HepG2 (cell line): ENCODE results near the gene GALNT18. TPM values are rescaled to one million over a fixed set of nuclear protein-coding genes. Genes with fewer than 3 reads are reported as not detected.

ENCODE experiments used
- ATAC-seq: fragments of 200-7000 bp; cut with Tn5 transposase; 3 replicates; pipeline ENCODE4 v1.9.1; 2020; ENCODE audit warnings: mild to moderate bottlenecking, moderate library complexity
- BruUV-seq: library from RNA; stranded (reverse); fragments of 400-500 nt; replicated peaks from 2 replicates; lab custom pipeline; 2021; lab: Mats Ljungman, UMichigan
- CTCF ChIA-PET: fragments of 300-600 bp; formaldehyde crosslinking; extraction: SDS; loops from one replicate; lab custom pipeline; 2021; ENCODE audit warnings: low total read pairs, inconsistent platforms, low intra/inter-chr PET ratio; lab: Yijun Ruan, JAX
- POLR2A ChIA-PET: fragments of 350-600 bp; sonication (Branson Sonifier 250); formaldehyde crosslinking; loops from one replicate; lab custom pipeline; 2020; ENCODE audit warnings: antibody characterized with exemption, inconsistent platforms; lab: Yijun Ruan, JAX
- DNase-seq: peaks from one replicate; pipeline ENCODE4 v3.0.0-alpha.2; 2015; ENCODE audit warnings: low spot score
- FAIRE-seq: peaks from 3 replicates; lab custom pipeline; 2011; peaks lifted over from hg19 to GRCh38; lab: Jason Lieb, UNC
- H2AFZ ChIP-seq: one replicate; pipeline ENCODE4 v1.6.1; 2011; ENCODE audit warnings: low read length, inconsistent platforms
- H3K27ac ChIP-seq: fragments of 300-600 bp; 3 replicates; pipeline ENCODE4 v1.8.0; 2011; ENCODE audit warnings: mixed run types, mild to moderate bottlenecking, mixed read lengths, low read length, inconsistent platforms; ENCODE audit not compliant: insufficient read depth; ENCODE audit errors: extremely low read length
- H3K27me3 ChIP-seq, 2 experiments: fragments of 200-600 bp in 1 of 2; 2 replicates in 1 of 2; 3 replicates in 1 of 2; pipeline versions ENCODE4 v1.6.0 to v1.8.0; 2011; ENCODE audit warnings: low read length in 2 of 2, mild to moderate bottlenecking in 2 of 2, moderate library complexity in 2 of 2, inconsistent platforms in 1 of 2; ENCODE audit not compliant: insufficient read depth in 2 of 2, control insufficient read depth in 1 of 2
- H3K36me3 ChIP-seq, 2 experiments: fragments of 200-600 bp in 1 of 2; replicated peaks in 1 of 2; 2 replicates in 1 of 2; 3 replicates in 1 of 2; pipeline versions ENCODE4 v1.5.1 to v1.8.0; 2011; ENCODE audit warnings: low read length in 2 of 2, inconsistent platforms in 1 of 2; ENCODE audit not compliant: insufficient read depth in 2 of 2, control insufficient read depth in 1 of 2
- H3K4me1 ChIP-seq: 2 replicates; pipeline ENCODE4 v1.5.1; 2012; ENCODE audit warnings: low read length, inconsistent platforms; ENCODE audit not compliant: insufficient read depth
- H3K4me2 ChIP-seq: 2 replicates; pipeline ENCODE4 v1.6.0; 2011; ENCODE audit warnings: low read depth, low read length, inconsistent platforms
- H3K4me3 ChIP-seq, 3 experiments: fragments of 200-600 bp in 1 of 3; sonication (generic), shearing (Covaris generic) in 1 of 3; replicated peaks in 1 of 3; 2 replicates each; pipeline ENCODE4 v1.5.1; 2011 to 2016; ENCODE audit warnings: low read length in 3 of 3, inconsistent platforms in 2 of 3, low read depth in 2 of 3, mild to moderate bottlenecking in 2 of 3, control low read depth in 1 of 3, mixed read lengths in 1 of 3; ENCODE audit not compliant: insufficient read depth in 1 of 3
- H3K79me2 ChIP-seq: one replicate; pipeline ENCODE4 v1.6.1; 2011; ENCODE audit warnings: low read length, inconsistent platforms; ENCODE audit not compliant: insufficient read depth
- H3K9ac ChIP-seq: 2 replicates; pipeline ENCODE4 v1.6.0; 2011; ENCODE audit warnings: mild to moderate bottlenecking, low read depth, low read length, inconsistent platforms; ENCODE audit not compliant: insufficient read depth
- H3K9me3 ChIP-seq: 2 replicates; pipeline ENCODE4 v1.5.1; 2012; ENCODE audit warnings: mild to moderate bottlenecking, low read length
- H4K20me1 ChIP-seq: 2 replicates; pipeline ENCODE4 v1.6.0; 2011; ENCODE audit warnings: inconsistent platforms, mild to moderate bottlenecking, low read length, moderate library complexity; ENCODE audit not compliant: insufficient read depth
- EEA1 ChIP-seq: sonication (generic); formaldehyde crosslinking; IDR thresholded peaks from 2 replicates; pipeline ENCODE4 v1.5.1; 2020; ENCODE audit warnings: mild to moderate bottlenecking, missing genetic modification reagents, borderline replicate concordance
- FOXK1 ChIP-seq: sonication (generic); formaldehyde crosslinking; IDR thresholded peaks from 2 replicates; pipeline ENCODE4 v1.4.0; 2020; ENCODE audit warnings: low read depth, missing genetic modification reagents, borderline replicate concordance
- NFYB ChIP-seq: sonication (generic); formaldehyde crosslinking; IDR thresholded peaks from 2 replicates; pipeline ENCODE4 v1.4.0; 2020; ENCODE audit warnings: missing genetic modification reagents
- PHF21A ChIP-seq: sonication (generic); formaldehyde crosslinking; IDR thresholded peaks from 2 replicates; pipeline ENCODE4 v1.5.0; 2020; ENCODE audit warnings: mild to moderate bottlenecking, missing genetic modification reagents
- SETDB1 ChIP-seq: sonication (generic); formaldehyde crosslinking; IDR thresholded peaks from 2 replicates; pipeline ENCODE4 v1.5.1; 2020; ENCODE audit warnings: missing genetic modification reagents, mild to moderate bottlenecking, borderline replicate concordance
- SIX4 ChIP-seq: sonication (generic); formaldehyde crosslinking; IDR thresholded peaks from 2 replicates; pipeline ENCODE4 v1.4.0; 2020; ENCODE audit warnings: missing genetic modification reagents
- SRSF9 ChIP-seq: fragments of 200-400 bp; formaldehyde crosslinking; IDR thresholded peaks from 2 replicates; pipeline ENCODE4 v1.6.1; 2018; ENCODE audit warnings: borderline replicate concordance, mild to moderate bottlenecking, low read depth, low read length; ENCODE audit not compliant: insufficient read depth, poor library complexity, severe bottlenecking
- ZFP41 ChIP-seq: sonication (generic); formaldehyde crosslinking; IDR thresholded peaks from 2 replicates; pipeline ENCODE4 v1.4.0; 2020; ENCODE audit warnings: mild to moderate bottlenecking, missing genetic modification reagents, borderline replicate concordance
- ZNF577 ChIP-seq: sonication (generic); formaldehyde crosslinking; IDR thresholded peaks from 2 replicates; pipeline ENCODE4 v1.4.0; 2020; ENCODE audit warnings: mild to moderate bottlenecking, low read depth, missing genetic modification reagents, borderline replicate concordance
- WGBS: methylation state at CpG from one replicate; pipeline ENCODE4 v1.1.6; 2017; ENCODE audit warnings: low lambda C conversion rate; 5-methylcytosine and 5-hydroxymethylcytosine counted together
- in situ Hi-C: cut with HindIII; loops from 2 replicates; pipeline ENCODE4 v1.10.0; 2017; ENCODE audit warnings: low pct_unique_long_range_greater_than_20kb; ENCODE audit not compliant: extremely low pct_ligation_motif_present
- intact Hi-C: fragments of 100-400 bp; cut with micrococcal nuclease; formaldehyde crosslinking; loops from one replicate; pipeline ENCODE4 v1.10.0; 2022; ENCODE audit not compliant: unreplicated experiment
- polyA plus RNA-seq, 8 experiments: library from polyadenylated mRNA; depleted of rRNA in 3 of 8; stranded (reverse) in 7 of 8; unstranded in 1 of 8; fragments of >200 nt; fragmentation: Illumina TruSeq in 4 of 8; extraction: Trizol in 4 of 8; gene quantifications; 2 replicates each; pipeline versions ENCODE4 v1.2.1 to v1.2.3, GENCODE V29; 2011 to 2016; ENCODE audit warnings: low read depth in 4 of 8, missing spikeins in 1 of 8, mixed read lengths in 1 of 8; ENCODE audit not compliant: insufficient read depth in 1 of 8
- total RNA-seq, 5 experiments: library from RNA; depleted of rRNA; stranded (reverse); fragments of >200 nt; fragmentation: Illumina TruSeq; extraction: Trizol; gene quantifications; 2 replicates each; pipeline ENCODE4 v1.2.3, GENCODE V29; 2016; ENCODE audit warnings: low read depth in 1 of 5
- TF ChIP-seq, protein P1 (sequence below): IDR thresholded peaks from 2 replicates; pipeline ENCODE4 v1.6.1; 2012; ENCODE audit warnings: inconsistent platforms
- TF ChIP-seq, protein P2 (sequence below): sonication (generic); formaldehyde crosslinking; IDR thresholded peaks from 2 replicates; pipeline ENCODE4 v1.5.1; 2020; ENCODE audit warnings: mild to moderate bottlenecking, missing genetic modification reagents, borderline replicate concordance
- TF ChIP-seq, protein P3 (sequence below): sonication (generic); formaldehyde crosslinking; IDR thresholded peaks from 2 replicates; pipeline ENCODE4 v1.4.0; 2020; ENCODE audit warnings: low read depth, missing genetic modification reagents
- TF ChIP-seq, protein P4 (sequence below): IDR thresholded peaks from 2 replicates; pipeline ENCODE4 v1.6.1; 2016; ENCODE audit warnings: low read depth

The GALNT18 gene
- total and polyA plus RNA-seq, 2 of the 13 experiments (the other 11 are each of a cell fraction or from before 2014, with no cell fraction given), result 0.11 TPM; not detected in 1

DNA sequence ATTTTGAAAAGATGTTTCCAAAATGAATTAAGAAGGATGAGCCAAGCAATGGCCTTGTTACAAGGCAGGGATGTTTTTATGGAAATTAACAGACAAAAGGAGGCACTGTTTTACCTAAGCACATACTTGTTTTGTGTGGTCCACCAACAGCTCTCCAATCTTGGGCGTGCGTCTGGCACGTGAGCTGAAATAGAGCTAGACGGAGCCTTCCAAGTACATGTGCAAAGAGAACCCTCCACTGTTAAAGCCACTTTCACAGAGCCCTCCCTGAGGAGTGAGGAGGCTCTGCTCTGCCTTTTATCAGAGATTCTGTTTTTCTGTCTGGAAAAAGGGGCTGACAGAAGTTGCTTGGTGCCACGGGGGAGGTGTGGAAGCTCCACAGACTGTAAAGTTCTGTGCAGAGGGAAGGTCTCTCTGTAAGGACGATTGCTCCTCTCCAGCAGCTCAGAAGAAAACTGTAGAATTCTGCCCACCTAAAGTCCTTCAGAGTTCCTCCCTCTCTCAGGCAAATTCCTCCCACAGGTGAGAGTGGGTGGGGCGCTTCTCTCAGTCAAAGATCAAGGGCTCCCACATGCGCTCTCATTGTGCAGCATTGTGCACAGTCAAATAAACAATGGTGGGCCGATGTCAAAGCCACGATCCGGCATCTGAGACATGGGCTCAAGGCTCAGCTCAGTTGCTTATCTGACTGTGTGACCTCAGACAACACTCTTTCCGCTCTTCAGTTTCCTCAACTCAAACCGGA lies 176.2 kb downstream of the GALNT18 start:
- no peaks in the 10 kb centered on the region for H3K79me2 ChIP-seq
- 0 out of 5 replicates have a peak, but pooled peaks cover 0 to 3% of the 10 kb centered on the region in 2 experiments for H3K27me3 ChIP-seq
- DNase-seq, result no peak
- WGBS, result 36% methylated on average over 11 of the region's 13 CpGs
- BruUV-seq, result no TSS peak
- no peak overlapping the region for H3K9ac ChIP-seq
- ChIA-PET POLR2A (no interaction called here), CTCF (no interaction called here)
- H3K27ac ChIP-seq, result no peak overlapping the region
- H3K4me2 ChIP-seq, result no peak overlapping the region
- intact Hi-C loops, result no loop called here
- H3K4me1 ChIP-seq, result peaks cover 11% of the 10 kb centered on the region; the same call in 1 of the 2 replicates
- no peaks in the 10 kb centered on the region for H4K20me1 ChIP-seq
- no peak for FAIRE-seq
- H2AFZ ChIP-seq, result no peak overlapping the region
- H3K36me3 ChIP-seq, result no peaks in the 10 kb centered on the region
- no peak for ATAC-seq
- TF ChIP-seq ZNF577 (CRISPR knock-in tag) (no peak), SIX4 (CRISPR knock-in tag) (no peak), ZFP41 (no peak), SETDB1 (CRISPR knock-in tag) (no peak), NFYB (CRISPR knock-in tag) (no peak), SRSF9 (no peak), FOXK1 (no peak), PHF21A (CRISPR knock-in tag) (no peak), EEA1 (CRISPR knock-in tag) (no peak)
- TF ChIP-seq, protein P1, sequence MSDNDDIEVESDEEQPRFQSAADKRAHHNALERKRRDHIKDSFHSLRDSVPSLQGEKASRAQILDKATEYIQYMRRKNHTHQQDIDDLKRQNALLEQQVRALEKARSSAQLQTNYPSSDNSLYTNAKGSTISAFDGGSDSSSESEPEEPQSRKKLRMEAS, result no peak
- TF ChIP-seq, protein P2, sequence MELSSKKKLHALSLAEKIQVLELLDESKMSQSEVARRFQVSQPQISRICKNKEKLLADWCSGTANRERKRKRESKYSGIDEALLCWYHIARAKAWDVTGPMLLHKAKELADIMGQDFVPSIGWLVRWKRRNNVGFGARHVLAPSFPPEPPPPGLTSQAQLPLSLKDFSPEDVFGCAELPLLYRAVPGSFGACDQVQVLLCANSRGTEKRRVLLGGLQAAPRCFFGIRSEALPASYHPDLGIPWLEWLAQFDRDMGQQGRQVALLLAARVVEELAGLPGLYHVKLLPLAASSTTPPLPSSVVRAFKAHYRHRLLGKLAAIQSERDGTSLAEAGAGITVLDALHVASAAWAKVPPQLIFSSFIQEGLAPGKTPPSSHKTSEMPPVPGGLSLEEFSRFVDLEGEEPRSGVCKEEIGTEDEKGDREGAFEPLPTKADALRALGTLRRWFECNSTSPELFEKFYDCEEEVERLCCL, result no peak
- TF ChIP-seq, protein P3, sequence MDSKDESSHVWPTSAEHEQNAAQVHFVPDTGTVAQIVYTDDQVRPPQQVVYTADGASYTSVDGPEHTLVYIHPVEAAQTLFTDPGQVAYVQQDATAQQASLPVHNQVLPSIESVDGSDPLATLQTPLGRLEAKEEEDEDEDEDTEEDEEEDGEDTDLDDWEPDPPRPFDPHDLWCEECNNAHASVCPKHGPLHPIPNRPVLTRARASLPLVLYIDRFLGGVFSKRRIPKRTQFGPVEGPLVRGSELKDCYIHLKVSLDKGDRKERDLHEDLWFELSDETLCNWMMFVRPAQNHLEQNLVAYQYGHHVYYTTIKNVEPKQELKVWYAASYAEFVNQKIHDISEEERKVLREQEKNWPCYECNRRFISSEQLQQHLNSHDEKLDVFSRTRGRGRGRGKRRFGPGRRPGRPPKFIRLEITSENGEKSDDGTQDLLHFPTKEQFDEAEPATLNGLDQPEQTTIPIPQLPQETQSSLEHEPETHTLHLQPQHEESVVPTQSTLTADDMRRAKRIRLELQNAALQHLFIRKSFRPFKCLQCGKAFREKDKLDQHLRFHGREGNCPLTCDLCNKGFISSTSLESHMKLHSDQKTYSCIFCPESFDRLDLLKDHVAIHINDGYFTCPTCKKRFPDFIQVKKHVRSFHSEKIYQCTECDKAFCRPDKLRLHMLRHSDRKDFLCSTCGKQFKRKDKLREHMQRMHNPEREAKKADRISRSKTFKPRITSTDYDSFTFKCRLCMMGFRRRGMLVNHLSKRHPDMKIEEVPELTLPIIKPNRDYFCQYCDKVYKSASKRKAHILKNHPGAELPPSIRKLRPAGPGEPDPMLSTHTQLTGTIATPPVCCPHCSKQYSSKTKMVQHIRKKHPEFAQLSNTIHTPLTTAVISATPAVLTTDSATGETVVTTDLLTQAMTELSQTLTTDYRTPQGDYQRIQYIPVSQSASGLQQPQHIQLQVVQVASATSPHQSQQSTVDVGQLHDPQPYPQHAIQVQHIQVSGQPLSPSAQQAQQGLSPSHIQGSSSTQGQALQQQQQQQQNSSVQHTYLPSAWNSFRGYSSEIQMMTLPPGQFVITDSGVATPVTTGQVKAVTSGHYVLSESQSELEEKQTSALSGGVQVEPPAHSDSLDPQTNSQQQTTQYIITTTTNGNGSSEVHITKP, result no peak
- TF ChIP-seq, protein P4, sequence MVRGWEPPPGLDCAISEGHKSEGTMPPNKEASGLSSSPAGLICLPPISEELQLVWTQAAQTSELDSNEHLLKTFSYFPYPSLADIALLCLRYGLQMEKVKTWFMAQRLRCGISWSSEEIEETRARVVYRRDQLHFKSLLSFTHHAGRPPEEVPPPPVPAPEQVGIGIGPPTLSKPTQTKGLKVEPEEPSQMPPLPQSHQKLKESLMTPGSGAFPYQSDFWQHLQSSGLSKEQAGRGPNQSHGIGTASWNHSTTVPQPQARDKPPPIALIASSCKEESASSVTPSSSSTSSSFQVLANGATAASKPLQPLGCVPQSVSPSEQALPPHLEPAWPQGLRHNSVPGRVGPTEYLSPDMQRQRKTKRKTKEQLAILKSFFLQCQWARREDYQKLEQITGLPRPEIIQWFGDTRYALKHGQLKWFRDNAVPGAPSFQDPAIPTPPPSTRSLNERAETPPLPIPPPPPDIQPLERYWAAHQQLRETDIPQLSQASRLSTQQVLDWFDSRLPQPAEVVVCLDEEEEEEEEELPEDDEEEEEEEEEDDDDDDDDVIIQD, result no peak
- TF ChIP-seq, all 625 proteins: peak for 0
- Histone ChIP-seq H3K4me3 (no peak overlapping the region), H3K9me3 (no peaks in the 10 kb centered on the region)
- in situ Hi-C loops, result no loop called here
